ENCODE results near the gene ZNRD2.

Gene ZNRD2

DNA sequence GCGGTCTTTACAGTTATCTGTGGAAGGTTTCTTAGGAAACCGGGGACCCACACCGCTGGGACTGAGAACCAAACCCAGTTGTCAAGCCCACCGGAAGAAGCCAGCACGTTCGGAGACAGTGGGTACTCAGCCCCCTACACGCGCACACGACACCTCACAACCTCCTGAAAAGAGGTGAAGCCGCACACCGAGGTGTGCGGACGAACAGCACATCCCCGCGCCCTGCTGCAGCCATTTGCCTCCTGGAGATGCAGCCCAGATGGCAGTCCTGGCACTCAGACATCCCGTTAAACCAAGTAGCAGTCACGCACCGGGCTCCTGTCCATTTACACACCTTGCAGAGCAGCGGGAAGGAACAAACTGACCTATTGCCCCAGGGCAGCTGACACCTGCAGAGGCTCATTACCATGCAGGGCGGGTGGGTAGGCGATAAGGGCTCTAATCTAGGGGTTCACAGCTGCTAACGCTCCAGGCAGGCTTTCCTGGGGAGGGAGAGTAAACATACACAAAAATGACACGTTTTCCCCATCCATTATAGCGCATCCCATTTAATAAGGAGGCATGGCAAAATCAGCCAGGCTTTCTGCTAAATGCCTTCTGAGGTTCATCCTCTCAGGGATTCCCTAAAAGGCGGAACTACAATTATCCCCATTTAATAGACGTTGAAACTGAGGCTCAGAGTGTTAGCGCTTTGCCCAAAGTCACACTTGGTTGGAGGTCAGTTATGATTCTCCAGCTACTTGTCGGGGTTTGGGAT lies 4.7 kb downstream of the ZNRD2 start:
- no peak for DNase-seq

DNA sequence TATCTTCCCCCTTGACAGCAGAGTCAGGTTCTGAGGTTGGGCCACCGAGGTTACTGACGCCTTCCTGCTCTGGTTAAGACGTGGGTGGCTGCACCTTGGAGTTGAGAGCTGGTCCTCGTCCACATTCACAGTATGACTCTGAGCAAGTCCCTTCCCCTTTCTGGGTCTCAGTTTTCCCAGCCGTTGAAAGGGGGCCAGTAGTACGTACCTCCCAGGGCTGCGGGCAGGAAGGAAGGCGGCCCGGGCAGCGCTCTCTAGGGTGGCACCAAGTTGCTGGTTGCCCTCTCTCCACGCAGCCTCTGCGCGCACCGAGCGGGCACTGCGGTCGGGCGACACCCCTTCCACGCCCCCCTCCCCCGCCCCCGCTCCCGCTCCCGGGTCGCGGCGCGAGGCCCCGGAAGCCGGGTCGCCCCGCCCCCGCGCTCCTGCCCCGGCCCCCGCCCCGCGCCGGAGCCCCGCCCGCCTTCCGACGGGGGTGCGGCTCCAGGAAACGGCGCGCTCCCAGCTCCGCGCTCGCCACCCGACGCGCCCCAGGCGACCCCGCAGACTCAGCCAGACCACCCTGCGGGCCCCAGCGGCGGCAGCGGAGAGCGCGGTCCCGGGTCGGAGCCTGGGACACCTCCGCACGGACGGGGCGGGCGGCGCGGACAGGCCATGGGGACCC lies 5.4 kb downstream of the ZNRD2 start, which contains the start of gene EHBP1L1:
TSS of gene EHBP1L1 (plus strand) at position 486 of the 664 bp plus-strand sequence. CDS start 250 bp downstream, outside the sequence.
- no peak for DNase-seq

DNA sequence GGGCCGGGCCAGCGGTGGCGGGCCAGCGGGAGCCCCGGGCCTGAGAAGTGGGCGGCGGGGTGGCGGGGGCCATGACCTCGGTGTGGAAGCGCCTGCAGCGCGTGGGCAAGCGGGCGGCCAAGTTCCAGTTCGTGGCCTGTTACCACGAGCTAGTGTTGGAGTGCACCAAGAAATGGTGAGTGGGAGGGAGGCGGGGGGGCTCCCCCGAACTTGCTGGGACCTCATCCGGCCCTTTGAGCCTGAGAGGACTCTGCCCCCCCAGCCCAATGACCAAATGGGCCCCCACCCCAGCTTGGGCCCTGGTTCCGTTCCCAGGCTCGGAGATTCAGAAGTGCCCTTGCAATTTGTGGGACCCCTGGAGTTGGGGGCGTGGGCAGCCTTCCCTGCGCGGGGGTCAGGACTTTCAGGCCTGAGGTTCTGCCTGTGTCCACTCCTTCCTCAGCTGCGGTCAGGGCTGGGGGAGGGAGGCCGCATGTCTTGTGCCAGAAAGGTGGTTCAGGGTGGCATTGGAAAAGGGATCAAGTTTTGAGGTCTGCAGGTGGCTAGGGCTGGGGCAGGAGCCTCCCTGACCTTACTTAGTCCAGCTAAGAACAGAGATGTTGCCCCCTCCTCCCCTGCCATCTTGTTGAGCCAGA lies 6.1 kb downstream of the ZNRD2 start:
- DNase-seq: no peak

- DNase-seq: no peak
These were observed 6.8 kb downstream of the ZNRD2 start for GRCh38 chr11:65576867-65577755.

- no peak for DNase-seq
These were observed 7.5 kb downstream of the ZNRD2 start for GRCh38 chr11:65577756-65578109.

GRCh38 chr11:65578134-65578533 lies 7.9 kb downstream of the ZNRD2 start:
- no peak for DNase-seq

DNA sequence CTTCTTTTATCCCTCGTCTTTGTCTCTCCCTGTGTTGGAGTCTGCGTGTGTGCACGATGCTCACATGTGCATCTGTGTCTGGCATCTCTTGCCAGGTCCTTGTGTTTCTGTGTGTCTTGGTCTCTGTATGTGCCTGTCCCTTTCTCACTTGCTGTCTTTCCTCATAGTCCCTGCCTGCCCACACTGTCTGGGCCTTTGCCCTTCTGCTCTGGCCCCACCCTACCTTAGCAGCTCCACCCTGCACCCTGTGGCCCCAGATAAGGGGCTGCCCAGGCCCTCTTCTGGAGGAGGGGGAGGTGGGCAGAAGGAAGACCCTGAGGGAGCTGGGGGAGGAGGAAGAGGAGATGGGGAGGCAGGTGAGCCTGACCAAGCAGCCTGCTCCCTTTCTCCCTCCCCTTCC lies 8.4 kb downstream of the ZNRD2 start:
- DNase-seq: no peak

DNA sequence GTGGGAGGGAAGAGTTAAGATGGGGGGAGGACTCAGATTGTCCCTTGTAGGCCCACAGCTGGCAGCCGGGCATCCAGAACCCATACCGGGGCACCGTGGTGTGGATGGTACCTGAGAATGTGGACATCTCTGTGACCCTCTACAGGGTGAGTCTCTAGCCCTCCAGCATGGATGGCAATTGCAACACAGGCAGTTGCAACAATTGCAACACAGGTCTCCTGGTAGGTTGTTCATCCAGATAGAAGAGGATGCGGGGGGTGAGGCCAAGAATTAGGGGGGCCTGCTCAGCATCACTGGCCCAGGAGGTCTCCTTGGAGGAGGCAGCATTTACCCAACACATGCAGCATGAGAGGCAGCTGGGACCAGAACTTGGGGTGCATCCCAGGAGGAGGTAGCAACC lies 9.0 kb downstream of the ZNRD2 start:
- no peak for DNase-seq

DNA sequence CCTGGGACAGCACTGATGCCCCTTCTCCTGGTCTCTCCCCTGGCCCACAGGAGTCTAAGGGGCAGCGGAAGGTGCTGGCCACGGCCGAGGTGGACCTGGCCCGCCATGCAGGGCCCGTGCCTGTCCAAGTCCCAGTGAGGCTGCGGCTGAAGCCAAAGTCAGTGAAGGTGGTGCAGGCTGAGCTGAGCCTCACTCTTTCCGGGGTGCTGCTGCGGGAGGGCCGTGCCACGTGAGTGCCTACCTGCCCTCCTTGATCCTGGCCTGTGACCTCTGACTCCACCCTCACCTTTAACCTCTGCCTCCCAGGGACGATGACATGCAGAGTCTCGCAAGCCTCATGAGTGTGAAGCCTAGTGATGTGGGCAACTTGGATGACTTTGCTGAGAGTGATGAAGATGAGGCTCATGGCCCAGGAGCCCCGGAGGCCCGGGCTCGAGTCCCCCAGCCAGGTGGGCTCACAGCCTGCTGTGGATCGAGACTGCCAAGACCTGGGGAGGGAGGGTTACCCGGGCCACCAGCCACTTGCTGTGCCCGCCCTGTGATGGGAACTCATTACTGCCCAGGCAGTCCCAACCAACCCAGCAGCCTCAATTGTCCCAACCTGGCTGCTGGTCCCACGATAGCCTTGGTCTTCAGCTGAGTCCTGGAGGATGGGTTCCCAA lies 9.9 kb downstream of the ZNRD2 start:
- DNase-seq: no peak

- no peak for DNase-seq
These were observed 10.5 kb downstream of the ZNRD2 start for GRCh38 chr11:65580756-65581155.

- no peak for DNase-seq
These were observed 11.7 kb downstream of the ZNRD2 start for GRCh38 chr11:65581928-65582327.

DNA sequence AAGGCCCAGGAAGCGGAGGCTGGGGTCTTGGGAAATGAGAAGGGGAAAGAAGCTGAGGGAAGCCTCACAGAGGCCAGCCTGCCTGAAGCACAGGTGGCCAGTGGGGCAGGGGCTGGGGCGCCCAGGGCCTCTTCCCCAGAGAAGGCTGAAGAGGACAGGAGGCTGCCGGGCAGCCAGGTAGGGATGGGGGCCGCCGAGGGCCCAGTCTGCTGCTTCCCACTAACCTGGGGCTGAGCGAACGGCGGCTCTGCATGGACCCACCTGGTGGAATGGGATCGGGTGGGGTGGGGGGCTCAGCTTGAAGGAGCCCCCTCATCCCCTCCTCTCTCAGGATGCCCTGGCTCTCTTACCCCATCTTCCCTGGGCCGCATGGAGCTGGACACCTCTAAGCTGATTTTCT lies 13.3 kb downstream of the ZNRD2 start:
- no peak for DNase-seq

GRCh38 chr11:65584106-65584505 lies 13.8 kb downstream of the ZNRD2 start:
- DNase-seq: no peak

DNA sequence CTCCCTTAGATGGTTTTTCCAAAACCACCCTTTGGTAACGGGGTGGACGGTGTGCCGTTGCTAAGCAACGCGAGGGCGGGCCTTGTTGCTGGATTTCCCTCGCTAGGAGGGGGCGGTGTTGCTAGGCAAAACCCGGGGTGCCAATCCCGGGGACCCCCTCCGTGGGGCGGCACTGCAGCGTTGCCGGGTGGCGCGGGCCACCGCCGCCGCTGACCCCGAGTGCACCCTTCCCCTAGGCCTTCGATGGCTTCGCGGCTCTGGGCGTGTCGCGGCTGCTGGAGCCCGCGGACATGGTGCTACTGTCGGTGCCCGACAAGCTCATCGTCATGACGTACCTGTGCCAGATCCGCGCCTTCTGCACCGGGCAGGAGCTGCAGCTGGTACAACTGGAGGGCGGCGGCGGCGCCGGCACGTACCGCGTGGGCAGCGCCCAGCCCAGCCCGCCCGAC lies 14.5 kb downstream of the ZNRD2 start:
- DNase-seq: no peak

- DNase-seq: no peak
These were observed 15.3 kb downstream of the ZNRD2 start for GRCh38 chr11:65585396-65586246.

DNA sequence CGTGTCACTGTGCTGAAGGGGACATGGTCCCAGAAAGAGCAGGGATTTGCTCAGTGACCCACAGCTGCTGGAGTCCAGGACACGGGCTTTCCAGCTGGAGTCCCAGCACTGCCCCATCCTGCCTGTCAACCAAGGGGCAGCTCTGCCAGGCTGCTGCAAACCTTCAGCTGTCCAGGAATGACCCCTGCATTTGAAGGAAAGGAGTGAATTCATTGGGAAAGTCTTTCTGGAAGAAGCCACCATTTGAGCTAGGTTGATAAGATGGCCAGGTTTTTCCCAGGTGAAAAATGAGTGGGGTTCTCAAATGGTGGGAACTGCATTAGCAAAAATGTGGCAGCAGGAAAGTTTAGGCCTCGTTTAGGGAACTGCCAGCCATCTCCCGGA lies 16.0 kb downstream of the ZNRD2 start:
- no peak for DNase-seq

- no peak for DNase-seq
These were observed 16.4 kb downstream of the ZNRD2 start for GRCh38 chr11:65586676-65587075.

DNA sequence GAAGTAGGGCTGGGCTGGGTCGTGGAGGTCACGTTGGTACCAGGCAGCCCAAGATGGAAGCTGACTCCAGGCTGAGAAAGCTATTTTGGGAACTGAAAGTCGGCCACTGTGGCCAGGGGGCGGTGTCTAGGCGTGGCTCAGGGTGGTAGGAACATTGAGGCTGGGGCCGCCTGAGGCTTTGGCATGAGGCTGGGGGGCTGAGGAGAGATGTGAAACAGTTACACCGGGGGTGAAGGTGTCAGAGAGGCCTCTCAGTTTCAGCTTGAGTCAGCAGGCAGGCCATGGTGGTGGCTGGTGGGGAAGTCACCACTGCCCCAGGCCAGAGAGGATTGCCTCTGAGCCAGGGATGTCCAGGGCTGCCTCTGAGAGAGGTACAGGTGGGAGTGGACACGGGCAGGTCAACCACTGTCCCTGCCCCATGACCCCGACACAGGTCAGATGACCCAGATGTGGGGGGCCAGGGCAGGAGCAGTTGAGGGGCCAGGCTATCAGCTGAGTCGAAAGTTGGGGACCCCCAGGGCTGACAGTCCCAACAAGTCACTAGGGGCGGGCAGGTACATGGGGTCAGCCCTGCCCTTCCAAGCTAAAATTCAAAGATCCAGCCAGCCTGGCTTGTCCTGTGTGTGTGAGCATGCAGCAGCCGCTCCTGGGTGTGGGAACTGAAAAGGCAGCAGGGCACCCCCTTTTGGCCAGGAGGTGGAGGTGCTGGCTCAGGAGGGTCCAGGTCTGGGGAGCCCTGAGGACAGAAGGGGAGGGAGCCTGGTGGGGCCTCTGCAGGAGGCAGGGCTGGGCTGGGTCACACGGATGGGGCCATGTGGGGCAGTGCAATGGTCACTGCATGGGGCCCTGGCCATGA lies 18.1 kb downstream of the ZNRD2 start:
- no peak for DNase-seq

DNA sequence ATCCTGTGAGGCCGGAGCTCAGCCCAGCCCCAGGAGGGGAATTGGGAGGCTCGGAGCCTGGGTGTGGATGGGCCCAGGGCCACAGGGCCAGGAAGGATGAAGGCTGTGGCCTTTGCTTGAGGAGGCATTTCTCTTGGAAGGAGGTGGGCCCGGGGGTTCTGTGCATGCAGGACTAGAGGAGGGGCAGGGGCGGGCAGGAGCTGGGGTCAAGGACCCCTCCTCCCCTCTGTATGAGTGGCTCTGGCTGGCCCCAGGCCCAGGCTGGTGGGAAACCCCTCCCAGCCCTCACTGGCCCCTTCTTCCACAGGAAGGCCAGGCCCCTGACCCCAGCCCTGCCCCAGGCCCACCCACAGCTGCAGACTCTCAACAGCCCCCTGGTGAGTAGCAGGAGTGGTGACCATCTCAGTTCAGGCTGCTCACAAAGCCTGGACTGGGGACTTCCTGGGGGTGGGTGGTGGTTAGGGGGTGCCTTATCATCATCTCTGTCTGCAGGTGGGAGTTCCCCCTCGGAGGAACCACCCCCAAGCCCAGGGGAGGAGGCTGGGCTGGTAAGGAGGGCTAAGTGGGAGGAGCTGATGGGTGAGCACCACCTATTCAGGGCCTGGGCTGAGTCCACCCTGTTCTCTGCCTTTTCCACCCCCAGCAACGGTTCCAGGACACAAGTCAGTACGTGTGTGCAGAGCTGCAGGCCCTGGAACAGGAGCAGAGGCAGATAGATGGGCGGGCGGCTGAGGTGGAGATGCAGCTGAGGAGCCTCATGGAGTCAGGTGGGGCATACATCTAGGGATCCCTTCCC lies 19.4 kb downstream of the ZNRD2 start:
- DNase-seq: no peak
